Measurements from ENCODE around the gene VAX1. TPM values are rescaled to one million over a fixed set of nuclear protein-coding genes. Genes with fewer than 3 reads are reported as not detected.

VAX1 gene
- total and polyA plus RNA-seq, 2 of the 4 experiments (the other 2 are of a cell fraction): not detected

DNA sequence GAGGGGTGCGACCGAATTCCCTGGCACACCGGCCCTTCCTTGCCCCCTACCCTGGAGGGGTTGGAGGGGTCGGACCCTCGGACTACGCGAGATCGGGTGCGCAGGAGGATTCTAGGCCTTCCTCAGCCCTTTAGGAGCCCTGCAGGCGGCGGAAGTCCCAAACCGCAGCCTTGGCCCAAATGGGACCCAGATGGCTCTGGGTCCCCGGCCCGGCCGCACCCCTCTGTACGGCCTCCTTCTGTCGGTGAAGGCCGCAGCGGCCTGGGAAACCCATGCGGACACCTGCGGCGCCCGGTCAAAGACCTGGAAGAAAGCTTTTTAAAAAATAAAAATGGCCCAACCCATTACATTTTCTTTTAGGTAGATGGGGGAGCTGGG lies 2.4 kb upstream of the VAX1 start:
- no peak overlapping the region for H2BK15ac ChIP-seq (ENCODE audit: low read depth, low read length)
- H3K4me3 ChIP-seq (ENCODE audit: insufficient read depth, low read depth, low read length): no peak overlapping the region
- no CpG with 5 or more reads among the region's 23 CpGs for WGBS, 2 experiments (ENCODE audit: extremely low coverage in 2 of 2, insufficient read length in 1 of 2)
- H2AFZ ChIP-seq (replicated peaks; ENCODE audit: low read length, poor library complexity): no peak overlapping the region
- no peak overlapping the region for H2BK120ac ChIP-seq (ENCODE audit: low read depth, low read length)
- ChIA-PET CTCF (no interaction called here), POLR2A (ENCODE audit: unreplicated experiment) (no interaction called here)
- no peak overlapping the region for H4K8ac ChIP-seq (ENCODE audit: low read depth in 2 of 2, low read length in 2 of 2)
- no peak overlapping the region for H3K23ac ChIP-seq (ENCODE audit: low read depth, low read length)
- dilution Hi-C loops (cut with HindIII; ENCODE audit: low sequenced_read_pairs, unreplicated experiment): no loop called here
- no peaks in the 10 kb centered on the region for H3K79me1 ChIP-seq (ENCODE audit: low read depth in 1 of 2, low read length in 2 of 2)
- no peak overlapping the region for H3K4me2 ChIP-seq (ENCODE audit: low read depth, low read length)
- no TSS peak for BruUV-seq (replicated peaks)
- H3K14ac ChIP-seq (replicated peaks; ENCODE audit: low read depth, low read length): no peak overlapping the region
- no peak overlapping the region for H3K4ac ChIP-seq (ENCODE audit: low read depth, low read length)
- no peaks in the 10 kb centered on the region for H3K9me1 ChIP-seq (ENCODE audit: insufficient read depth, low read length)
- H3K4me1 ChIP-seq (ENCODE audit: control insufficient read depth, insufficient read depth, low read length): peaks cover 2% of the 10 kb centered on the region; the same call in 1 of the 2 replicates
- H3K36me3 ChIP-seq (ENCODE audit: control insufficient read depth, insufficient read depth, low read length): no peaks in the 10 kb centered on the region
- H3K56ac ChIP-seq (ENCODE audit: extremely low read depth, insufficient read depth, low read length): no peak overlapping the region
- H4K91ac ChIP-seq (ENCODE audit: insufficient read depth, low read depth, low read length): no peak overlapping the region
- no peak overlapping the region for H3K18ac ChIP-seq (ENCODE audit: low read depth, low read length)
- intact Hi-C loops (cut with micrococcal nuclease): no loop called here
- no peaks in the 10 kb centered on the region for H4K20me1 ChIP-seq (ENCODE audit: insufficient read depth, low read length)
- peaks cover 9% of the 10 kb centered on the region for H3K9me3 ChIP-seq (ENCODE audit: control insufficient read depth, insufficient read depth, low read length)
- DNase-seq (no peak), ATAC-seq (ENCODE audit: low read depth) (no peak)
- no peak overlapping the region for H2AK5ac ChIP-seq (ENCODE audit: low read depth, low read length)
- peaks cover 62% of the 10 kb centered on the region for H3K27me3 ChIP-seq (ENCODE audit: control insufficient read depth, insufficient read depth, low read length)
- H2AK9ac ChIP-seq (replicated peaks; ENCODE audit: low read depth, low read length, poor library complexity): no peak overlapping the region
- no peak for TF ChIP-seq MXI1 (IDR thresholded peaks at IDR 0.05; ENCODE audit: borderline replicate concordance, low read depth, low read length)
- TF ChIP-seq CHD1 (IDR thresholded peaks at IDR 0.05; ENCODE audit: low read depth, low read length): no peak
- TF ChIP-seq RCOR1 (IDR thresholded peaks at IDR 0.05; ENCODE audit: insufficient replicate concordance, low read length): no peak
- no peak for TF ChIP-seq MAZ (IDR thresholded peaks at IDR 0.05; ENCODE audit: borderline replicate concordance, low read depth, low read length)
- no peak for TF ChIP-seq CTCF (conservative IDR thresholded peaks at IDR 0.05; ENCODE audit: low read depth, low read length)
- TF ChIP-seq BHLHE40 (IDR thresholded peaks at IDR 0.05; ENCODE audit: low read depth, low read length): no peak
- TF ChIP-seq, protein P1, sequence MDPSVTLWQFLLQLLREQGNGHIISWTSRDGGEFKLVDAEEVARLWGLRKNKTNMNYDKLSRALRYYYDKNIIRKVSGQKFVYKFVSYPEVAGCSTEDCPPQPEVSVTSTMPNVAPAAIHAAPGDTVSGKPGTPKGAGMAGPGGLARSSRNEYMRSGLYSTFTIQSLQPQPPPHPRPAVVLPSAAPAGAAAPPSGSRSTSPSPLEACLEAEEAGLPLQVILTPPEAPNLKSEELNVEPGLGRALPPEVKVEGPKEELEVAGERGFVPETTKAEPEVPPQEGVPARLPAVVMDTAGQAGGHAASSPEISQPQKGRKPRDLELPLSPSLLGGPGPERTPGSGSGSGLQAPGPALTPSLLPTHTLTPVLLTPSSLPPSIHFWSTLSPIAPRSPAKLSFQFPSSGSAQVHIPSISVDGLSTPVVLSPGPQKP (IDR thresholded peaks at IDR 0.05; ENCODE audit: borderline replicate concordance, low read depth, low read length): no peak
- no peak for TF ChIP-seq SMC3 (IDR thresholded peaks at IDR 0.05; ENCODE audit: low read depth, low read length)
- no peak for TF ChIP-seq FOS (IDR thresholded peaks at IDR 0.05; ENCODE audit: low read depth, low read length)
- no peak for TF ChIP-seq RAD21 (IDR thresholded peaks at IDR 0.05; ENCODE audit: low read length)
- TF ChIP-seq POLR2A (IDR thresholded peaks at IDR 0.05; ENCODE audit: low read depth, low read length): no peak
- TF ChIP-seq, protein P2, sequence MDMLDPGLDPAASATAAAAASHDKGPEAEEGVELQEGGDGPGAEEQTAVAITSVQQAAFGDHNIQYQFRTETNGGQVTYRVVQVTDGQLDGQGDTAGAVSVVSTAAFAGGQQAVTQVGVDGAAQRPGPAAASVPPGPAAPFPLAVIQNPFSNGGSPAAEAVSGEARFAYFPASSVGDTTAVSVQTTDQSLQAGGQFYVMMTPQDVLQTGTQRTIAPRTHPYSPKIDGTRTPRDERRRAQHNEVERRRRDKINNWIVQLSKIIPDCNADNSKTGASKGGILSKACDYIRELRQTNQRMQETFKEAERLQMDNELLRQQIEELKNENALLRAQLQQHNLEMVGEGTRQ (IDR thresholded peaks at IDR 0.05; ENCODE audit: low read depth, low read length): no peak
- TF ChIP-seq NFE2L2 (IDR thresholded peaks at IDR 0.05; ENCODE audit: low read depth, low read length): no peak
- TF ChIP-seq RFX5 (IDR thresholded peaks at IDR 0.05; ENCODE audit: low read depth, low read length): no peak
- TF ChIP-seq CEBPB (IDR thresholded peaks at IDR 0.05; ENCODE audit: low read depth, low read length): no peak
- no peak for TF ChIP-seq MAFK (IDR thresholded peaks at IDR 0.05; ENCODE audit: low read depth, low read length)
- in situ Hi-C loops (cut with MboI; ENCODE audit: low sequenced_read_pairs): no loop called here
- no peak overlapping the region for H2BK5ac ChIP-seq (ENCODE audit: low read depth, low read length, poor library complexity, severe bottlenecking)
- no peak overlapping the region for H2BK20ac ChIP-seq (ENCODE audit: low read depth, low read length)
- H3K9ac ChIP-seq (ENCODE audit: low read depth, low read length): no peak overlapping the region
- H4K5ac ChIP-seq (ENCODE audit: low read depth, low read length): no peak overlapping the region
- H3K27ac ChIP-seq (ENCODE audit: insufficient read depth, low read length): no peak overlapping the region
